Liver (tissue), 9 donors: ENCODE data around the gene NR2E1. TPM values are rescaled to one million over a fixed set of nuclear protein-coding genes. Genes with fewer than 3 reads are reported as not detected.

ENCODE experiments used
- DNase-seq: peaks from one replicate; pipeline ENCODE4 v3.0.0-alpha.2; 2017; ENCODE audit warnings: low spot score
- H3K27ac ChIP-seq, 2 donors: one replicate each; pipeline ENCODE4 v1.7.0; 2013; ENCODE audit warnings: inconsistent platforms in 2 of 2, low read length in 2 of 2, control low read depth in 1 of 2, low read depth in 1 of 2, mild to moderate bottlenecking in 1 of 2
- H3K27me3 ChIP-seq, 4 donors: one replicate each; pipeline versions ENCODE4 v1.6.1 to v1.7.0; 2013; ENCODE audit warnings: low read length in 3 of 4, inconsistent platforms in 1 of 4, mild to moderate bottlenecking in 1 of 4, moderate library complexity in 1 of 4; ENCODE audit not compliant: control insufficient read depth in 4 of 4, insufficient read depth in 4 of 4
- H3K36me3 ChIP-seq, 4 donors: one replicate each; pipeline versions ENCODE4 v1.6.1 to v1.7.0; 2013; ENCODE audit warnings: low read length in 3 of 4, mild to moderate bottlenecking in 3 of 4, low read depth in 1 of 4, moderate library complexity in 1 of 4; ENCODE audit not compliant: control insufficient read depth in 4 of 4, insufficient read depth in 3 of 4
- H3K4me1 ChIP-seq, 4 donors: one replicate each; pipeline versions ENCODE4 v1.6.1 to v1.7.0; 2013; ENCODE audit warnings: low read length in 3 of 4, mild to moderate bottlenecking in 3 of 4, moderate library complexity in 1 of 4; ENCODE audit not compliant: control insufficient read depth in 4 of 4, insufficient read depth in 4 of 4
- H3K4me3 ChIP-seq, 3 donors: one replicate each; pipeline versions ENCODE4 v1.6.1 to v1.7.0; 2013; ENCODE audit warnings: low read length in 3 of 3, control low read depth in 1 of 3, low read depth in 1 of 3, mild to moderate bottlenecking in 1 of 3
- H3K9ac ChIP-seq, 2 donors: one replicate each; pipeline ENCODE4 v1.7.0; 2013; ENCODE audit warnings: low read length in 2 of 2, mild to moderate bottlenecking in 2 of 2, moderate library complexity in 2 of 2, control low read depth in 1 of 2, low read depth in 1 of 2
- H3K9me3 ChIP-seq, 4 donors: one replicate each; pipeline versions ENCODE4 v1.6.1 to v1.7.0; 2013; ENCODE audit warnings: low read length in 3 of 4; ENCODE audit not compliant: control insufficient read depth in 4 of 4
- EGR1 ChIP-seq, 2 donors: IDR thresholded peaks; 2 replicates each; pipeline ENCODE4 v1.6.1; 2016 to 2018; ENCODE audit warnings: antibody characterized with exemption in 2 of 2, low read depth in 2 of 2
- FOXA1 ChIP-seq: IDR thresholded peaks from 2 replicates; pipeline ENCODE4 v1.6.1; 2016; ENCODE audit warnings: antibody characterized with exemption
- FOXA2 ChIP-seq: IDR thresholded peaks from 2 replicates; pipeline ENCODE4 v1.6.1; 2016; ENCODE audit warnings: antibody characterized with exemption
- GABPA ChIP-seq, 2 donors: IDR thresholded peaks in 1 of 2; conservative IDR thresholded peaks in 1 of 2; 2 replicates each; pipeline ENCODE4 v1.6.1; 2016; ENCODE audit warnings: antibody characterized with exemption in 2 of 2, mild to moderate bottlenecking in 1 of 2, moderate library complexity in 1 of 2
- HNF4A ChIP-seq, 2 donors: conservative IDR thresholded peaks; 2 replicates each; pipeline ENCODE4 v1.6.1; 2016; ENCODE audit warnings: antibody characterized with exemption in 2 of 2, mild to moderate bottlenecking in 2 of 2
- HNF4G ChIP-seq: IDR thresholded peaks from 2 replicates; pipeline ENCODE4 v1.6.1; 2016; ENCODE audit warnings: antibody characterized with exemption
- JUND ChIP-seq, 2 donors: IDR thresholded peaks; 2 replicates each; pipeline ENCODE4 v1.6.1; 2016; ENCODE audit warnings: antibody characterized with exemption in 2 of 2
- MAX ChIP-seq: IDR thresholded peaks from 2 replicates; pipeline ENCODE4 v1.6.1; 2016; ENCODE audit warnings: antibody characterized with exemption
- NR2F2 ChIP-seq: IDR thresholded peaks from 2 replicates; pipeline ENCODE4 v1.6.1; 2016; ENCODE audit warnings: antibody characterized with exemption
- RAD21 ChIP-seq, 2 donors: IDR thresholded peaks; 2 replicates each; pipeline ENCODE4 v1.6.1; 2016; ENCODE audit warnings: antibody characterized with exemption in 2 of 2, mild to moderate bottlenecking in 2 of 2
- REST ChIP-seq: IDR thresholded peaks from 2 replicates; pipeline ENCODE4 v1.6.1; 2016; ENCODE audit warnings: antibody characterized with exemption, mild to moderate bottlenecking
- RXRA ChIP-seq, 2 donors: IDR thresholded peaks; 2 replicates each; pipeline ENCODE4 v1.6.1; 2017 to 2018; ENCODE audit warnings: antibody characterized with exemption in 2 of 2, mild to moderate bottlenecking in 1 of 2
- SP1 ChIP-seq: IDR thresholded peaks from 2 replicates; pipeline ENCODE4 v1.6.1; 2018; ENCODE audit warnings: antibody characterized with exemption, mild to moderate bottlenecking
- TAF1 ChIP-seq: conservative IDR thresholded peaks from 2 replicates; pipeline ENCODE4 v1.6.1; 2016; ENCODE audit warnings: antibody characterized with exemption, mild to moderate bottlenecking
- YY1 ChIP-seq: IDR thresholded peaks from 2 replicates; pipeline ENCODE4 v1.6.1; 2016; ENCODE audit warnings: antibody characterized with exemption, mild to moderate bottlenecking
- WGBS: extraction: QIAGEN DNeasy Blood & Tissue Kit; methylation state at CpG from one replicate; pipeline ENCODE4 v1.1.7; 2013; 5-methylcytosine and 5-hydroxymethylcytosine counted together
- polyA plus RNA-seq, 2 donors: library from polyadenylated mRNA; stranded (reverse) in 1 of 2; unstranded in 1 of 2; fragments of 200-250 nt in 1 of 2; fragments of >200 nt in 1 of 2; fragmentation: Nextera tagmentation in 1 of 2; extraction: Ambion mirVana in 1 of 2; gene quantifications; one replicate each; pipeline versions ENCODE4 v1.2.1 to v1.2.3, GENCODE V29; 2013 to 2015
- total RNA-seq, 2 donors: library from RNA; depleted of rRNA; stranded (reverse); fragments of >200 nt; gene quantifications; one replicate each; pipeline ENCODE4 v1.2.3, GENCODE V29; 2014
- TF ChIP-seq, protein P1 (sequence below): fragments of 150-350 bp; IDR thresholded peaks from 2 replicates; pipeline ENCODE4 v1.5.1; 2017; ENCODE audit warnings: improper control_type of control experiment, low read depth, low read length; ENCODE audit not compliant: missing input control
- TF ChIP-seq, protein P2 (sequence below): IDR thresholded peaks from 2 replicates; pipeline ENCODE4 v1.6.1; 2016; ENCODE audit warnings: antibody characterized with exemption
- TF ChIP-seq, protein P3 (sequence below): IDR thresholded peaks from 2 replicates; pipeline ENCODE4 v1.6.1; 2016; ENCODE audit warnings: antibody characterized with exemption
- donor health status: healthy.
- donor health status: healthy.
- donor health status: healthy.
- donor health status: healthy.
- donor health status: healthy.

NR2E1 gene
- total and polyA plus RNA-seq, 4 donors = not detected

DNA sequence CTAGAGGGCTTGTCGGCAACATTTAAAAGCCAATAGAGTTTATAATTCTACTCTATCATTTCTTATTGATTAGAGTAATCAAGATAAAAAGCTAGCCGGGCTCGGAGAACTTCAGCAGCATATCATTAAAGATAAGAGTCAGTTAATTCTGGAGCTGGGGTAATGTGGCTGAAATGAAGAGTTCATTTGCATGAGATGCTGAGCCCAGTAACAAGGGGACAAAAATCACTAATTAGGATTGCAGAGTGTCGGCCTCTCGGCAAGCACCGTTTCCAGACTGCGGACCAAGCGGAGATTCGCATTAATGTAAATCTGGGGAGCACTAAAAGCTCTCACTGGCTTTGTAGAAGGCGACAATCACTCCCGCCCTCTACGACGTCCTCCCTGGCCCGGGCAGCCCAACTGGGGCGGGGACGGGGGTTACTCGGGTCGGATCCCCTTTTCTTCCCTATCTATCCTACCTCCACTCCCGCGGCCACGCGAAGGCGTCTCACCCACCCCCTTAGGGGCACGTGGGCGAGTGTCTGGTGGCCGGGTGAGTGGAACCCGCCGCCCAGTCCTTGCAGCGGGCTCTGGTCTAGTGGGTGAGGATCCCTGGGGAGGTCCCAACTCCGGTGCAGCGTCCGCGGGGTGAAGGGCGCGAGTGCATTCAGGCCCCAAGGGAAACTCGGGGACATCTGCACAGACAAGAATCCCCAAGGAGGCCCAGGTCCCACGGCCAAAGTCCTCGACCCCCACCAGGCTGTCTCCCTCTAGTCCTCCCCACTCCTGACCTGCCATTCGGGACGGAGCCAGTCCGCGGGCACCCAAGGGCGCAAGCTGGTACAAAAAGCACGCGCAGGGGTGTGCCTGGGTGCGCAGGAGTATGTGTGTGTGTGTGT lies 49.0 kb upstream of the NR2E1 start:
- Histone ChIP-seq H3K27me3 (peaks cover 0 to 13% (median 1%) of the 10 kb centered on the region in 4 donors), H3K4me1 (peaks cover 13 to 52% (median 42%) of the 10 kb centered on the region in 4 donors), H3K9ac (no peak overlapping the region), H3K4me3 (peak overlapping the region in 1 of 3 donors; percentile 73), H3K27ac (no peak overlapping the region), H3K36me3 (no peaks in the 10 kb centered on the region), H3K9me3 (no peaks in the 10 kb centered on the region)
- TF ChIP-seq, protein P1, sequence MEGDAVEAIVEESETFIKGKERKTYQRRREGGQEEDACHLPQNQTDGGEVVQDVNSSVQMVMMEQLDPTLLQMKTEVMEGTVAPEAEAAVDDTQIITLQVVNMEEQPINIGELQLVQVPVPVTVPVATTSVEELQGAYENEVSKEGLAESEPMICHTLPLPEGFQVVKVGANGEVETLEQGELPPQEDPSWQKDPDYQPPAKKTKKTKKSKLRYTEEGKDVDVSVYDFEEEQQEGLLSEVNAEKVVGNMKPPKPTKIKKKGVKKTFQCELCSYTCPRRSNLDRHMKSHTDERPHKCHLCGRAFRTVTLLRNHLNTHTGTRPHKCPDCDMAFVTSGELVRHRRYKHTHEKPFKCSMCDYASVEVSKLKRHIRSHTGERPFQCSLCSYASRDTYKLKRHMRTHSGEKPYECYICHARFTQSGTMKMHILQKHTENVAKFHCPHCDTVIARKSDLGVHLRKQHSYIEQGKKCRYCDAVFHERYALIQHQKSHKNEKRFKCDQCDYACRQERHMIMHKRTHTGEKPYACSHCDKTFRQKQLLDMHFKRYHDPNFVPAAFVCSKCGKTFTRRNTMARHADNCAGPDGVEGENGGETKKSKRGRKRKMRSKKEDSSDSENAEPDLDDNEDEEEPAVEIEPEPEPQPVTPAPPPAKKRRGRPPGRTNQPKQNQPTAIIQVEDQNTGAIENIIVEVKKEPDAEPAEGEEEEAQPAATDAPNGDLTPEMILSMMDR = no peak
- TF ChIP-seq GABPA (IDR thresholded peaks at IDR 0.05 in 1 of 2, conservative IDR thresholded peaks at IDR 0.05 in 1 of 2) (no peak), YY1 (no peak), FOXA1 (no peak), MAX (no peak), RAD21 (IDR thresholded peaks at IDR 0.05) (no peak), TAF1 (no peak), JUND (IDR thresholded peaks at IDR 0.05) (no peak), EGR1 (IDR thresholded peaks at IDR 0.05; ENCODE audit: low read depth in 2 of 2) (no peak), FOXA2 (no peak), HNF4G (no peak), SP1 (no peak), RXRA (IDR thresholded peaks at IDR 0.05) (no peak), NR2F2 (no peak), REST (no peak), HNF4A (conservative IDR thresholded peaks at IDR 0.05) (no peak)
- TF ChIP-seq, protein P2, sequence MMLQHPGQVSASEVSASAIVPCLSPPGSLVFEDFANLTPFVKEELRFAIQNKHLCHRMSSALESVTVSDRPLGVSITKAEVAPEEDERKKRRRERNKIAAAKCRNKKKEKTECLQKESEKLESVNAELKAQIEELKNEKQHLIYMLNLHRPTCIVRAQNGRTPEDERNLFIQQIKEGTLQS = no peak
- TF ChIP-seq, protein P3, sequence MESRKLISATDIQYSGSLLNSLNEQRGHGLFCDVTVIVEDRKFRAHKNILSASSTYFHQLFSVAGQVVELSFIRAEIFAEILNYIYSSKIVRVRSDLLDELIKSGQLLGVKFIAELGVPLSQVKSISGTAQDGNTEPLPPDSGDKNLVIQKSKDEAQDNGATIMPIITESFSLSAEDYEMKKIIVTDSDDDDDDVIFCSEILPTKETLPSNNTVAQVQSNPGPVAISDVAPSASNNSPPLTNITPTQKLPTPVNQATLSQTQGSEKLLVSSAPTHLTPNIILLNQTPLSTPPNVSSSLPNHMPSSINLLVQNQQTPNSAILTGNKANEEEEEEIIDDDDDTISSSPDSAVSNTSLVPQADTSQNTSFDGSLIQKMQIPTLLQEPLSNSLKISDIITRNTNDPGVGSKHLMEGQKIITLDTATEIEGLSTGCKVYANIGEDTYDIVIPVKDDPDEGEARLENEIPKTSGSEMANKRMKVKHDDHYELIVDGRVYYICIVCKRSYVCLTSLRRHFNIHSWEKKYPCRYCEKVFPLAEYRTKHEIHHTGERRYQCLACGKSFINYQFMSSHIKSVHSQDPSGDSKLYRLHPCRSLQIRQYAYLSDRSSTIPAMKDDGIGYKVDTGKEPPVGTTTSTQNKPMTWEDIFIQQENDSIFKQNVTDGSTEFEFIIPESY = no peak
- 14% methylated on average over 46 of the region's 46 CpGs for WGBS
- DNase-seq = no peak
